Measurements from ENCODE around the gene DNM3. TPM values are rescaled to one million over a fixed set of nuclear protein-coding genes. Genes with fewer than 3 reads are reported as not detected.

DNM3 gene
- total and polyA plus RNA-seq, 2 of the 8 experiments (the other 6 are each of a cell fraction or from before 2014, with no cell fraction given) = 2.0 to 8.5 TPM

DNA sequence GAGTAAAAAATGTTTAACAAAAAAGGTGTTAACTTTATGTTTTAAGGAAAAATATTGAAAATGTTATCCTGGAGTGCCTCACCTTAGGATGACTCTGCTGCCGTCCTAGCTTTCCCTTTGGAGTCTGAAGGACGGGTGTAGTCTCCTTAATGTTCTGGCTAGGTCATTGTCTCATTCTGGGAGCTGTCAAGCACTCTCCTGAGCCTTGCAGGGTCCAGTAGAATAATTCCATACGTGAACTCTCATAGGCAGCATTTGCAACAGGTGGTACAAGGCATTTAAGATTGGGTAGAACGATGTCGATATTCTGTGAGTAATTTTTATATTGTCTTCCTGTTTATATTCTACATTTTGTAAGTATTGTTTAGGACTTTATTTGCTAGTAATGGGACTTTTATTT, 295.6 kb downstream of the DNM3 start:
- no peak overlapping the region for H2BK120ac ChIP-seq (replicated peaks; ENCODE audit: low read depth, low read length)
- TF ChIP-seq SP1 (IDR thresholded peaks at IDR 0.05; ENCODE audit: low read depth, low read length) (no peak), BCL11A (IDR thresholded peaks at IDR 0.05; ENCODE audit: low read depth in 2 of 2, low read length in 2 of 2) (no peak)
- no peaks in the 10 kb centered on the region for H3K23me2 ChIP-seq (ENCODE audit: low read depth, low read length)
- H3K23ac ChIP-seq (ENCODE audit: insufficient read length) = no peak overlapping the region
- H3K79me2 ChIP-seq (ENCODE audit: control insufficient read depth in 1 of 2, insufficient read depth in 2 of 2, low read length in 2 of 2) = no peaks in the 10 kb centered on the region
- no peaks in the 10 kb centered on the region for H3K36me3 ChIP-seq (ENCODE audit: control insufficient read depth in 2 of 4, insufficient read depth in 4 of 4, low read length in 3 of 4)
- no peak overlapping the region for H4K5ac ChIP-seq (ENCODE audit: insufficient read length, low read depth, low read length)
- H2BK20ac ChIP-seq (ENCODE audit: low read length) = no peak overlapping the region
- no peak overlapping the region for H3K27ac ChIP-seq (ENCODE audit: low read depth, low read length)
- no peak overlapping the region for H2BK12ac ChIP-seq (ENCODE audit: low read depth, low read length)
- no peaks in the 10 kb centered on the region for H3K27me3 ChIP-seq (replicated peaks in 1 of 4; ENCODE audit: control insufficient read depth in 3 of 4, extremely low read depth in 1 of 4, insufficient read depth in 3 of 4, low read length in 3 of 4)
- H4K8ac ChIP-seq (ENCODE audit: extremely low read depth, insufficient read depth, low read length) = no peak overlapping the region
- no peak overlapping the region for H2BK15ac ChIP-seq (ENCODE audit: low read length)
- WGBS, 2 experiments (ENCODE audit: extremely low coverage in 1 of 2, insufficient coverage in 1 of 2, insufficient read length in 1 of 2, insufficient replicate concordance in 2 of 2, low coverage in 1 of 2, low lambda C conversion rate in 2 of 2, missing lambda C conversion rate in 1 of 2) = 79% methylated on average over 5 of the region's 5 CpGs; no CpG with 5 or more reads in 1 of the 2 experiments
- no peak overlapping the region for H2AFZ ChIP-seq (ENCODE audit: low read length)
- H4K20me1 ChIP-seq (replicated peaks in 1 of 2; ENCODE audit: control insufficient read depth in 1 of 2, insufficient read depth in 2 of 2, low read length in 2 of 2) = no peaks in the 10 kb centered on the region
- CTCF ChIA-PET (ENCODE audit: partially characterized antibody) = interaction anchor here (1.1 to 2.2 kb wide), 3 partner anchors 17 to 262 kb away, joined by 3 to 5 read pairs (median 3); no protein-coding TSS in a partner anchor
- no peak for FAIRE-seq
- H3K14ac ChIP-seq (ENCODE audit: insufficient read length) = no peak overlapping the region
- H3K56ac ChIP-seq (replicated peaks; ENCODE audit: insufficient read length, low read depth, low read length) = no peak overlapping the region
- H3K79me1 ChIP-seq (ENCODE audit: low read depth, low read length) = no peaks in the 10 kb centered on the region
- POLR2A ChIA-PET (ENCODE audit: partially characterized antibody) = no interaction called here
- no peak overlapping the region for H4K91ac ChIP-seq (replicated peaks; ENCODE audit: insufficient read length, low read length)
- H3K4me2 ChIP-seq (ENCODE audit: insufficient read depth in 1 of 2, low read depth in 2 of 2, low read length in 2 of 2) = no peak overlapping the region
- H3K9ac ChIP-seq (replicated peaks in 1 of 4; ENCODE audit: extremely low read depth in 1 of 4, low read depth in 3 of 4, low read length in 3 of 4) = no peak overlapping the region
- no peak overlapping the region for H3K4ac ChIP-seq (replicated peaks; ENCODE audit: insufficient read length, low read depth, low read length)
- no peaks in the 10 kb centered on the region for H3K9me3 ChIP-seq (ENCODE audit: insufficient read depth in 2 of 2, low read depth in 1 of 2, low read length in 1 of 2)
- DNase-seq (ENCODE audit: low read depth in 1 of 2, low spot score in 2 of 2) = no peak
- H2BK5ac ChIP-seq (ENCODE audit: low read depth, low read length) = no peak overlapping the region
- no peak overlapping the region for H3K4me3 ChIP-seq (ENCODE audit: extremely low read depth in 1 of 4, insufficient read depth in 2 of 4, low read depth in 3 of 4, low read length in 4 of 4)
- 0 out of 7 replicates have a peak, but pooled peaks cover 0 to 3% (median 0%) of the 10 kb centered on the region in 4 experiments for H3K4me1 ChIP-seq (replicated peaks in 1 of 4; ENCODE audit: control insufficient read depth in 3 of 4, insufficient read depth in 4 of 4, low read length in 3 of 4)
- H2AK5ac ChIP-seq (ENCODE audit: low read depth, low read length) = no peak overlapping the region
- no peak overlapping the region for H3K18ac ChIP-seq (ENCODE audit: extremely low read depth, low read length)

Data from H1 (cell line).